ENCODE measurements around the gene OGFOD3. TPM values are rescaled to one million over a fixed set of nuclear protein-coding genes. Genes with fewer than 3 reads are reported as not detected.

Gene OGFOD3
- total and polyA plus RNA-seq, 9 of the 15 experiments (the other 6 are each of a cell fraction or from before 2014, with no cell fraction given) = 0.69 to 44.7 (median 18.9) TPM

DNA sequence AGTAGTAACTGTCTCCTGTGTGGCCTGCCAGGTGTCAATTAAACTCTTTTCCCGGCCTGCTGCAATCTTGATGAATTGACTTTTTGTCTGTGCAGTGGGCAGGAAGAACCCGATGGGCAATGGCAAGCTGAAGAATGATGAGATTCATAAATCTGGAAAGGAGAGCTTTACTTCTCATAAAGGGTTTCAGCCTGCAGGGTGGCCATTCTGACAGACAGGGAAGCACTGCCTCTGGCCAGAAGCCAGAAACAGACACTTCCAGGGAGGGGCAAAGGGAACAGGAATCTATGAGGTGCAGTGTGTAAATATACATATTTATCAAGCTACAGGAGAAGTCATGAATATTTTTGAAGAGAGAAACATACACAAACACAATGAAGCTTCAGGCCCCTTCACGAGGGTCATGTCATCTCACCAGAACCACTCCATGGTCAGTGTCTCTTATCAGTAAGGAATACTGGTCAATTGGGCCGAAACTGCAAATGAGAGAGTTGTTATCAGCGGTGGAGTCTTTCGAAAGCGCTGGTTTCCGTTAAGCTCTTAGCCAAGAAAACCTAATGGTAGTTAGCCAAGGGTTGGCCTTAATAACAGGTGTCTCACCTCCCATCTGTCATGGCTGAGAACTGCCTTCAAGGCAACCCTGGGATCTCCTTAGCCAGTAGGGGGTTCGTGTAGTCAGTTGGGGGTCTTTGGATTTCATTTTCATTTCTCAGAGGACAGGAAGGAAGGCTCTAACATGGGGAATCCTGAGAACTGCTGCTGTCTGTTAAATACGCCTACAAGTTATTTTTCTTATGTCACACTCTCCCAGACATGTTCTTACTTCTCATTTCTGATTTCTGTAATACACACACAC lies 38.9 kb upstream of the OGFOD3 start (continued):
- TF ChIP-seq CBFA2T2 (conservative IDR thresholded peaks at IDR 0.05) = 0 out of 2 replicates have a peak, but pooled peaks have one; percentile 9
- peak; percentile 14; the same call in 1 of the 2 replicates for TF ChIP-seq CXXC5 (CRISPR knock-in tag; IDR thresholded peaks at IDR 0.05)
- peak; percentile 41; the same call in 1 of the 2 replicates for TF ChIP-seq THRAP3 (IDR thresholded peaks at IDR 0.05; ENCODE audit: borderline replicate concordance)
- TF ChIP-seq, protein P1, sequence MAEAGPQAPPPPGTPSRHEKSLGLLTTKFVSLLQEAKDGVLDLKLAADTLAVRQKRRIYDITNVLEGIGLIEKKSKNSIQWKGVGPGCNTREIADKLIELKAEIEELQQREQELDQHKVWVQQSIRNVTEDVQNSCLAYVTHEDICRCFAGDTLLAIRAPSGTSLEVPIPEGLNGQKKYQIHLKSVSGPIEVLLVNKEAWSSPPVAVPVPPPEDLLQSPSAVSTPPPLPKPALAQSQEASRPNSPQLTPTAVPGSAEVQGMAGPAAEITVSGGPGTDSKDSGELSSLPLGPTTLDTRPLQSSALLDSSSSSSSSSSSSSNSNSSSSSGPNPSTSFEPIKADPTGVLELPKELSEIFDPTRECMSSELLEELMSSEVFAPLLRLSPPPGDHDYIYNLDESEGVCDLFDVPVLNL (CRISPR knock-in tag; IDR thresholded peaks at IDR 0.05; ENCODE audit: low read depth) = 0 out of 2 replicates have a peak, but pooled peaks have one; percentile 25
- no peak for TF ChIP-seq HDAC6 (IDR thresholded peaks at IDR 0.05; ENCODE audit: low read depth, low read length)
- TF ChIP-seq NBN (IDR thresholded peaks at IDR 0.05; ENCODE audit: low read depth) = 0 out of 2 replicates have a peak, but pooled peaks have one; percentile 4
- TF ChIP-seq MYC (IDR thresholded peaks at IDR 0.05; ENCODE audit: low read depth, low read length) = peak; percentile 50; the same call in 1 of the 2 replicates
- TF ChIP-seq MYC (CRISPR knock-in tag; IDR thresholded peaks at IDR 0.05; ENCODE audit: borderline replicate concordance, low read depth) = no peak
- TF ChIP-seq KDM1A (IDR thresholded peaks at IDR 0.05) = peak in 1 of 2 experiments; percentile 36; a peak in 2 of 4 replicates
- TF ChIP-seq, protein P2, sequence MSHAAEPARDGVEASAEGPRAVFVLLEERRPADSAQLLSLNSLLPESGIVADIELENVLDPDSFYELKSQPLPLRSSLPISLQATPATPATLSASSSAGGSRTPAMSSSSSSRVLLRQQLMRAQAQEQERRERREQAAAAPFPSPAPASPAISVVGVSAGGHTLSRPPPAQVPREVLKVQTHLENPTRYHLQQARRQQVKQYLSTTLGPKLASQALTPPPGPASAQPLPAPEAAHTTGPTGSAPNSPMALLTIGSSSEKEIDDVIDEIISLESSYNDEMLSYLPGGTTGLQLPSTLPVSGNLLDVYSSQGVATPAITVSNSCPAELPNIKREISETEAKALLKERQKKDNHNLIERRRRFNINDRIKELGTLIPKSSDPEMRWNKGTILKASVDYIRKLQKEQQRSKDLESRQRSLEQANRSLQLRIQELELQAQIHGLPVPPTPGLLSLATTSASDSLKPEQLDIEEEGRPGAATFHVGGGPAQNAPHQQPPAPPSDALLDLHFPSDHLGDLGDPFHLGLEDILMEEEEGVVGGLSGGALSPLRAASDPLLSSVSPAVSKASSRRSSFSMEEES (CRISPR knock-in tag; IDR thresholded peaks at IDR 0.05) = no peak
- TF ChIP-seq NFXL1 (CRISPR knock-in tag; IDR thresholded peaks at IDR 0.05) = no peak
- no peak for TF ChIP-seq ZNF717 (CRISPR knock-in tag; IDR thresholded peaks at IDR 0.05)
- no peak for TF ChIP-seq NR4A1 (CRISPR knock-in tag; IDR thresholded peaks at IDR 0.05)
- no peak for TF ChIP-seq NR4A1 (tag; IDR thresholded peaks at IDR 0.05)
- 0 out of 2 replicates have a peak, but pooled peaks have one; percentile 20 for TF ChIP-seq PML (IDR thresholded peaks at IDR 0.05; ENCODE audit: low read length)
- TF ChIP-seq ARHGAP35 (IDR thresholded peaks at IDR 0.05; ENCODE audit: partially characterized antibody) = no peak
- TF ChIP-seq RCOR1 (IDR thresholded peaks at IDR 0.05; ENCODE audit: borderline replicate concordance in 1 of 2, low read depth in 2 of 2, low read length in 2 of 2) = peak in 1 of 2 experiments; percentile 58; a peak in 1 of 4 replicates
- TF ChIP-seq ZBTB17 (CRISPR knock-in tag; IDR thresholded peaks at IDR 0.05) = 0 out of 2 replicates have a peak, but pooled peaks have one; percentile 30
- TF ChIP-seq HIVEP1 (CRISPR knock-in tag; IDR thresholded peaks at IDR 0.05) = 0 out of 2 replicates have a peak, but pooled peaks have one; percentile 39
- peak in 1 of 2 experiments; percentile 66; a peak in 1 of 4 replicates for TF ChIP-seq TEAD1 (CRISPR knock-in tag; IDR thresholded peaks at IDR 0.05)
- TF ChIP-seq ASH1L (IDR thresholded peaks at IDR 0.05; ENCODE audit: borderline replicate concordance, low read depth, partially characterized antibody) = no peak
- peak; percentile 46; the same call in 1 of the 2 replicates for TF ChIP-seq BACH1 (tag; IDR thresholded peaks at IDR 0.05)
- TF ChIP-seq HMGN3 (IDR thresholded peaks at IDR 0.05; ENCODE audit: borderline replicate concordance, extremely low read depth, insufficient read length, low read depth, low read length) = no peak
- no peak for TF ChIP-seq TAF9B (IDR thresholded peaks at IDR 0.05; ENCODE audit: partially characterized antibody)
- no peak for TF ChIP-seq NCOA4 (IDR thresholded peaks at IDR 0.05; ENCODE audit: partially characterized antibody)
